Adipose tissue (tissue), 3 donors: ENCODE data around the gene TSPEAR. TPM values are rescaled to one million over a fixed set of nuclear protein-coding genes. Genes with fewer than 3 reads are reported as not detected.

Experiments
- H3K27ac ChIP-seq: one replicate; pipeline ENCODE4 v1.5.1; 2013; ENCODE audit warnings: low read depth, low read length
- WGBS, 3 donors: extraction: QIAGEN DNeasy Blood & Tissue Kit; methylation state at CpG; one replicate each; pipeline ENCODE4 v1.1.7; 2013; 5-methylcytosine and 5-hydroxymethylcytosine counted together
- polyA plus RNA-seq, 3 donors: library from polyadenylated mRNA; stranded (reverse); fragments of 200-250 nt; gene quantifications; one replicate each; pipeline ENCODE4 v1.2.3, GENCODE V29; 2013
- donor health status: healthy with polysubstance abuse.
- donor health status: Bipolar disorder and iron deficiency.
- donor health status: healthy.

The TSPEAR gene
- under 1 TPM; 0.07 to 0.56 (median 0.10) TPM for polyA plus RNA-seq

GRCh38 chr21:44711327-44712202 is at the start of gene TSPEAR:
Gene TSPEAR, minus strand, starts transcription at chr21:44711572. Its CDS starts 58 bp downstream, at chr21:44711514.
- 1 to 5% (median 5%) methylated on average over 41 of the region's 41 CpGs for WGBS, 3 donors
- no peak within 1 kb of the TSS for H3K27ac ChIP-seq

GRCh38 chr21:44760376-44760775 is 49.0 kb upstream of the TSPEAR start:
- 80 to 87% (median 83%) methylated on average over 9 of the region's 9 CpGs for WGBS, 3 donors
- no peak overlapping the region for H3K27ac ChIP-seq

- no peak overlapping the region for H3K27ac ChIP-seq
- 87 to 90% (median 88%) methylated on average over 22 of the region's 22 CpGs for WGBS, 3 donors
Observed at GRCh38 chr21:44759628-44760285, 48.4 kb upstream of the TSPEAR start.

GRCh38 chr21:44758781-44759627 is 47.6 kb upstream of the TSPEAR start:
- no peak overlapping the region for H3K27ac ChIP-seq
- 69 to 79% (median 75%) methylated on average over 23 to 26 of the region's 26 CpGs for WGBS, 3 donors

- H3K27ac ChIP-seq, result no peak overlapping the region
- WGBS, 3 donors, result 90 to 97% (median 96%) methylated on average over 8 of the region's 8 CpGs
Observed at GRCh38 chr21:44758141-44758561, 46.8 kb upstream of the TSPEAR start.

- WGBS, 3 donors, result 77 to 91% (median 90%) methylated on average over 6 of the region's 6 CpGs
- H3K27ac ChIP-seq, result no peak overlapping the region
Observed at GRCh38 chr21:44757731-44758130, 46.4 kb upstream of the TSPEAR start.

- H3K27ac ChIP-seq, result no peak overlapping the region
- 79 to 94% (median 91%) methylated on average over 23 of the region's 23 CpGs for WGBS, 3 donors
Observed at GRCh38 chr21:44756423-44757185, 45.2 kb upstream of the TSPEAR start.

- no peak overlapping the region for H3K27ac ChIP-seq
- 63 to 75% (median 63%) methylated on average over 5 of the region's 5 CpGs for WGBS, 3 donors
Observed at GRCh38 chr21:44755227-44755626, 43.9 kb upstream of the TSPEAR start.

GRCh38 chr21:44753357-44753756 is 42.0 kb upstream of the TSPEAR start:
- 66 to 91% (median 82%) methylated on average over 19 of the region's 19 CpGs for WGBS, 3 donors
- H3K27ac ChIP-seq, result no peak overlapping the region

GRCh38 chr21:44752671-44753235 is 41.4 kb upstream of the TSPEAR start:
- H3K27ac ChIP-seq, result no peak overlapping the region
- 63 to 72% (median 65%) methylated on average over 11 of the region's 11 CpGs for WGBS, 3 donors

- no peak overlapping the region for H3K27ac ChIP-seq
- 75 to 86% (median 86%) methylated on average over 34 of the region's 34 CpGs for WGBS, 3 donors
Observed at GRCh38 chr21:44751799-44752636, 40.6 kb upstream of the TSPEAR start.

GRCh38 chr21:44751186-44751798 is 39.9 kb upstream of the TSPEAR start:
- WGBS, 3 donors, result 73 to 87% (median 77%) methylated on average over 24 of the region's 24 CpGs
- no peak overlapping the region for H3K27ac ChIP-seq

- 26 to 39% (median 27%) methylated on average over 9 to 12 of the region's 12 CpGs for WGBS, 3 donors
- H3K27ac ChIP-seq, result no peak overlapping the region
Observed at GRCh38 chr21:44750675-44751025, 39.3 kb upstream of the TSPEAR start.

GRCh38 chr21:44749759-44750674 is 38.6 kb upstream of the TSPEAR start:
- 82 to 84% (median 83%) methylated on average over 46 to 47 of the region's 47 CpGs for WGBS, 3 donors
- H3K27ac ChIP-seq, result no peak overlapping the region

GRCh38 chr21:44749116-44749758 is 37.9 kb upstream of the TSPEAR start:
- WGBS, 3 donors, result 51 to 73% (median 66%) methylated on average over 26 of the region's 26 CpGs
- H3K27ac ChIP-seq, result no peak overlapping the region
